SU-DHL-6 (cell line): Measurements from ENCODE around the gene PPFIA4.
"Not testable (repeated sequence)": the region's sequence is repeated elsewhere in the genome, so short reads cannot be mapped to it uniquely, and the experiment has no call there.

Source experiments
- EZH2phosphoT487 ChIP-seq: fragments of 200-600 bp; sonication (generic), shearing (Covaris generic); conservative IDR thresholded peaks from 2 replicates; pipeline ENCODE4 v1.6.1; 2018; ENCODE audit warnings: mild to moderate bottlenecking, antibody characterized with exemption, low read length, moderate library complexity, mixed read lengths
- TF ChIP-seq, protein P1 (sequence below): fragments of 200-600 bp; sonication (generic); IDR thresholded peaks from one replicate; pipeline ENCODE4 v1.5.1; 2017; ENCODE audit warnings: antibody characterized with exemption, mild to moderate bottlenecking, low read length, moderate library complexity; ENCODE audit not compliant: insufficient read depth, poor library complexity, severe bottlenecking

DNA sequence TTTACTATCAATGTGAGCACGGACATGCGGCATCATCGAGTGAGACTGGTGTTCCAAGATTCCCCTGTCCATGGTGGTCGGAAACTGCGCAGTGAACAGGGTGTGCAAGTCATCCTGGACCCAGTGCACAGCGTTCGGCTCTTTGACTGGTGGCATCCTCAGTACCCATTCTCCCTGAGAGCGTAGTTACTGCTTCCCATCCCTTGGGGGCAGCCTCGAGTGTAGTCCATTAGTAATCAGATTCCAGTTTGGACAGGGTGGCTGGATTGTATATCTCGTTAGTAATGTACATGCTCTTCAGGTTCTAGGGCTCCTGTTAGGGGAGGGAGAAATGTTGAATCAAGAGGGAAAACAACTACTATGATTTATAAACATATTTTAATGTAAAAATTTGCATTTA lies 3.4 kb upstream of the PPFIA4 start:
- TF ChIP-seq, protein P1, sequence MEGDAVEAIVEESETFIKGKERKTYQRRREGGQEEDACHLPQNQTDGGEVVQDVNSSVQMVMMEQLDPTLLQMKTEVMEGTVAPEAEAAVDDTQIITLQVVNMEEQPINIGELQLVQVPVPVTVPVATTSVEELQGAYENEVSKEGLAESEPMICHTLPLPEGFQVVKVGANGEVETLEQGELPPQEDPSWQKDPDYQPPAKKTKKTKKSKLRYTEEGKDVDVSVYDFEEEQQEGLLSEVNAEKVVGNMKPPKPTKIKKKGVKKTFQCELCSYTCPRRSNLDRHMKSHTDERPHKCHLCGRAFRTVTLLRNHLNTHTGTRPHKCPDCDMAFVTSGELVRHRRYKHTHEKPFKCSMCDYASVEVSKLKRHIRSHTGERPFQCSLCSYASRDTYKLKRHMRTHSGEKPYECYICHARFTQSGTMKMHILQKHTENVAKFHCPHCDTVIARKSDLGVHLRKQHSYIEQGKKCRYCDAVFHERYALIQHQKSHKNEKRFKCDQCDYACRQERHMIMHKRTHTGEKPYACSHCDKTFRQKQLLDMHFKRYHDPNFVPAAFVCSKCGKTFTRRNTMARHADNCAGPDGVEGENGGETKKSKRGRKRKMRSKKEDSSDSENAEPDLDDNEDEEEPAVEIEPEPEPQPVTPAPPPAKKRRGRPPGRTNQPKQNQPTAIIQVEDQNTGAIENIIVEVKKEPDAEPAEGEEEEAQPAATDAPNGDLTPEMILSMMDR, result not testable (repeated sequence)
- not testable (repeated sequence) for TF ChIP-seq EZH2phosphoT487
